K562 (cell line): ENCODE measurements around the gene POLRMT. TPM values are rescaled to one million over a fixed set of nuclear protein-coding genes. Genes with fewer than 3 reads are reported as not detected.
A peak's percentile ranks its signal among the peaks of the same experiment; 100 is the strongest.

ENCODE experiments used
- BCOR ChIP-seq: fragments of 450-650 bp; IDR thresholded peaks from 2 replicates; pipeline ENCODE4 v1.6.1; 2016
- E2F5 ChIP-seq: sonication (generic); formaldehyde crosslinking; IDR thresholded peaks from 2 replicates; pipeline ENCODE4 v1.8.0; 2022; ENCODE audit warnings: mild to moderate bottlenecking, missing genetic modification reagents
- EP300 ChIP-seq: IDR thresholded peaks from 2 replicates; pipeline ENCODE4 v1.6.1; 2012; ENCODE audit warnings: low read length, improper control_type of control experiment
- FOXA3 ChIP-seq, 2 experiments: fragments of 450-650 bp in 1 of 2; sonication (generic) in 1 of 2; formaldehyde crosslinking; IDR thresholded peaks in 1 of 2; conservative IDR thresholded peaks in 1 of 2; 2 replicates each; pipeline versions ENCODE4 v1.4.0 to v1.8.0; 2020 to 2022; ENCODE audit warnings: mild to moderate bottlenecking in 2 of 2, missing genetic modification reagents in 1 of 2
- HNRNPLL ChIP-seq: fragments of 200-400 bp; formaldehyde crosslinking; IDR thresholded peaks from 2 replicates; pipeline ENCODE4 v1.6.1; 2017; ENCODE audit warnings: low read length, low read depth, mild to moderate bottlenecking; ENCODE audit not compliant: poor library complexity, severe bottlenecking
- JUND ChIP-seq, 2 experiments: IDR thresholded peaks; 2 replicates in 1 of 2; 3 replicates in 1 of 2; pipeline ENCODE4 v1.6.1; 2011; ENCODE audit warnings: borderline replicate concordance in 2 of 2, low read depth in 2 of 2, low read length in 2 of 2, improper control_type of control experiment in 1 of 2, missing biosample characterization in 1 of 2, missing genetic modification characterization in 1 of 2, missing genetic modification reagents in 1 of 2
- L3MBTL2 ChIP-seq: fragments of 450-650 bp; IDR thresholded peaks from 2 replicates; pipeline ENCODE4 v1.6.1; 2016; ENCODE audit warnings: mild to moderate bottlenecking, moderate library complexity
- MBD2 ChIP-seq: sonication (generic); IDR thresholded peaks from 2 replicates; pipeline ENCODE4 v1.6.1; 2016; ENCODE audit warnings: low read depth, borderline replicate concordance
- NONO ChIP-seq, 2 experiments: fragments of 200-400 bp in 1 of 2; fragments of 450-650 bp in 1 of 2; formaldehyde crosslinking in 1 of 2; IDR thresholded peaks; 2 replicates each; pipeline ENCODE4 v1.6.1; 2017; ENCODE audit warnings: low read depth in 2 of 2, mild to moderate bottlenecking in 2 of 2, moderate library complexity in 2 of 2, low read length in 1 of 2
- NUFIP1 ChIP-seq: fragments of 450-650 bp; IDR thresholded peaks from 2 replicates; pipeline ENCODE4 v1.6.1; 2018; ENCODE audit not compliant: partially characterized antibody
- PHF21A ChIP-seq: fragments of 450-650 bp; IDR thresholded peaks from 2 replicates; pipeline ENCODE4 v1.6.1; 2017; ENCODE audit warnings: low read depth, borderline replicate concordance
- RBM34 ChIP-seq: fragments of 200-400 bp; formaldehyde crosslinking; IDR thresholded peaks from 2 replicates; pipeline ENCODE4 v1.6.1; 2018; ENCODE audit warnings: low read length, borderline replicate concordance; ENCODE audit not compliant: insufficient read depth
- SAFB ChIP-seq: fragments of 200-400 bp; formaldehyde crosslinking; IDR thresholded peaks from 2 replicates; pipeline ENCODE4 v1.6.1; 2017; ENCODE audit warnings: low read depth, low read length, borderline replicate concordance
- TAF9B ChIP-seq: fragments of 450-650 bp; IDR thresholded peaks from 2 replicates; pipeline ENCODE4 v1.6.1; 2018; ENCODE audit warnings: mild to moderate bottlenecking; ENCODE audit not compliant: partially characterized antibody
- THAP12 ChIP-seq: fragments of 250-450 bp; sonication (Bioruptor Pico); IDR thresholded peaks from 2 replicates; pipeline ENCODE4 v1.9.0; 2021; ENCODE audit warnings: mild to moderate bottlenecking, inconsistent platforms
- ZBTB2 ChIP-seq: fragments of 450-650 bp; IDR thresholded peaks from 2 replicates; pipeline ENCODE4 v1.6.1; 2016; ENCODE audit warnings: antibody characterized with exemption
- ZC3H4 ChIP-seq: sonication (generic); formaldehyde crosslinking; IDR thresholded peaks from 2 replicates; pipeline ENCODE4 v1.9.0; 2021; ENCODE audit warnings: missing genetic modification reagents, borderline replicate concordance
- ZKSCAN8 ChIP-seq: fragments of 200-800 bp; sonication (Bioruptor generic); IDR thresholded peaks from 2 replicates; pipeline ENCODE4 v1.6.1; 2016; ENCODE audit warnings: missing genetic modification characterization, missing compliant biosample characterization
- ZNF408 ChIP-seq: fragments of 250-450 bp; sonication (Bioruptor Pico); IDR thresholded peaks from 2 replicates; pipeline ENCODE4 v1.4.0; 2020; ENCODE audit warnings: low read depth, mild to moderate bottlenecking, moderate library complexity
- ZNF717 ChIP-seq: fragments of 250-450 bp; sonication (Bioruptor Pico); IDR thresholded peaks from 2 replicates; pipeline ENCODE4 v1.5.0; 2021
- polyA plus RNA-seq, 8 experiments: library from polyadenylated mRNA; depleted of rRNA in 4 of 8; stranded (reverse) in 5 of 8; unstranded in 3 of 8; fragments of >200 nt; fragmentation: Nextera tagmentation in 2 of 8; fragmentation: Illumina TruSeq in 1 of 8; extraction: Ambion mirVana in 2 of 8; extraction: Trizol in 1 of 8; gene quantifications; 2 replicates each; pipeline versions ENCODE4 v1.2.1 to v1.2.3, GENCODE V29; 2011 to 2014; ENCODE audit warnings: inconsistent platforms in 1 of 8, missing spikeins in 1 of 8
- total RNA-seq, 7 experiments: library from RNA; depleted of rRNA in 6 of 7; stranded (reverse); fragments of >200 nt in 6 of 7; fragmentation: Illumina TruSeq in 2 of 7; extraction: Trizol in 2 of 7; gene quantifications; 2 replicates each; pipeline versions ENCODE4 v1.2.1 to v1.2.3, GENCODE V29; 2011 to 2021; ENCODE audit warnings: low replicate concordance in 1 of 7
- TF ChIP-seq, protein P1 (sequence below): fragments of 450-650 bp; IDR thresholded peaks from 2 replicates; pipeline ENCODE4 v1.6.1; 2016; ENCODE audit warnings: borderline replicate concordance

The POLRMT gene
- total and polyA plus RNA-seq, 9 of the 15 experiments (the other 6 are each of a cell fraction or from before 2014, with no cell fraction given): 30.3 to 144 (median 68.0) TPM

GRCh38 chr19:610801-611480 is 22.4 kb downstream of the POLRMT start (continued):
- TF ChIP-seq ZBTB2 (0 out of 2 replicates have a peak, but pooled peaks have one; percentile 49), FOXA3 (CRISPR knock-in tag; conservative IDR thresholded peaks at IDR 0.05 in 1 of 2, IDR thresholded peaks at IDR 0.05 in 1 of 2) (no peak), ZKSCAN8 (peak; percentile 96), RBM34 (no peak), ZNF408 (CRISPR knock-in tag) (no peak), EP300 (peak; percentile 51; the same call in 1 of the 2 replicates), JUND (IDR thresholded peaks at IDR 0.05; ENCODE audit: borderline replicate concordance, low read depth, low read length) (peak; percentile 32; the same call in 1 of the 2 replicates), JUND (tag; IDR thresholded peaks at IDR 0.05; ENCODE audit: borderline replicate concordance, low read depth, low read length) (peak; percentile 13; the same call in 1 of the 3 replicates), PHF21A (peak; percentile 63; the same call in 1 of the 2 replicates), ZNF717 (CRISPR knock-in tag) (no peak), E2F5 (CRISPR knock-in tag) (no peak), SAFB (no peak), HNRNPLL (peak; percentile 17), NUFIP1 (no peak), BCOR (no peak), MBD2 (0 out of 2 replicates have a peak, but pooled peaks have one; percentile 19), TAF9B (peak; percentile 56), L3MBTL2 (peak; percentile 72; the same call in 1 of the 2 replicates), NONO (IDR thresholded peaks at IDR 0.05; ENCODE audit: low read depth in 2 of 2, low read length in 1 of 2) (no peak), THAP12 (no peak), ZC3H4 (CRISPR knock-in tag) (no peak)
- TF ChIP-seq, protein P1, sequence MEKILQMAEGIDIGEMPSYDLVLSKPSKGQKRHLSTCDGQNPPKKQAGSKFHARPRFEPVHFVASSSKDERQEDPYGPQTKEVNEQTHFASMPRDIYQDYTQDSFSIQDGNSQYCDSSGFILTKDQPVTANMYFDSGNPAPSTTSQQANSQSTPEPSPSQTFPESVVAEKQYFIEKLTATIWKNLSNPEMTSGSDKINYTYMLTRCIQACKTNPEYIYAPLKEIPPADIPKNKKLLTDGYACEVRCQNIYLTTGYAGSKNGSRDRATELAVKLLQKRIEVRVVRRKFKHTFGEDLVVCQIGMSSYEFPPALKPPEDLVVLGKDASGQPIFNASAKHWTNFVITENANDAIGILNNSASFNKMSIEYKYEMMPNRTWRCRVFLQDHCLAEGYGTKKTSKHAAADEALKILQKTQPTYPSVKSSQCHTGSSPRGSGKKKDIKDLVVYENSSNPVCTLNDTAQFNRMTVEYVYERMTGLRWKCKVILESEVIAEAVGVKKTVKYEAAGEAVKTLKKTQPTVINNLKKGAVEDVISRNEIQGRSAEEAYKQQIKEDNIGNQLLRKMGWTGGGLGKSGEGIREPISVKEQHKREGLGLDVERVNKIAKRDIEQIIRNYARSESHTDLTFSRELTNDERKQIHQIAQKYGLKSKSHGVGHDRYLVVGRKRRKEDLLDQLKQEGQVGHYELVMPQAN: no peak
